Measurements from ENCODE around the gene C19orf33. TPM values are rescaled to one million over a fixed set of nuclear protein-coding genes. Genes with fewer than 3 reads are reported as not detected.

C19orf33 gene
- total and polyA plus RNA-seq, 9 of the 15 experiments (the other 6 are each of a cell fraction or from before 2014, with no cell fraction given), result 3.2 TPM; not detected in 8

GRCh38 chr19:38321646-38322196 lies 17.7 kb downstream of the C19orf33 start (continued):
- TF ChIP-seq ZNF592 (IDR thresholded peaks at IDR 0.05) (peak; percentile 58; the same call in 1 of the 2 replicates), U2AF1 (optimal IDR thresholded peaks at IDR 0.05; ENCODE audit: low read depth, low read length) (no peak), HDAC1 (IDR thresholded peaks at IDR 0.05) (no peak), KAT7 (CRISPR knock-in tag; IDR thresholded peaks at IDR 0.05; ENCODE audit: borderline replicate concordance) (no peak), ZFP36 (IDR thresholded peaks at IDR 0.05; ENCODE audit: low read depth, low read length, partially characterized antibody) (peak; percentile 72), DIDO1 (tag; IDR thresholded peaks at IDR 0.05; ENCODE audit: low read depth) (no peak), TSC22D4 (tag; IDR thresholded peaks at IDR 0.05) (no peak), USF1 (CRISPR knock-in tag; IDR thresholded peaks at IDR 0.05) (no peak), BCOR (IDR thresholded peaks at IDR 0.05) (peak; percentile 90)
- TF ChIP-seq, protein P1, sequence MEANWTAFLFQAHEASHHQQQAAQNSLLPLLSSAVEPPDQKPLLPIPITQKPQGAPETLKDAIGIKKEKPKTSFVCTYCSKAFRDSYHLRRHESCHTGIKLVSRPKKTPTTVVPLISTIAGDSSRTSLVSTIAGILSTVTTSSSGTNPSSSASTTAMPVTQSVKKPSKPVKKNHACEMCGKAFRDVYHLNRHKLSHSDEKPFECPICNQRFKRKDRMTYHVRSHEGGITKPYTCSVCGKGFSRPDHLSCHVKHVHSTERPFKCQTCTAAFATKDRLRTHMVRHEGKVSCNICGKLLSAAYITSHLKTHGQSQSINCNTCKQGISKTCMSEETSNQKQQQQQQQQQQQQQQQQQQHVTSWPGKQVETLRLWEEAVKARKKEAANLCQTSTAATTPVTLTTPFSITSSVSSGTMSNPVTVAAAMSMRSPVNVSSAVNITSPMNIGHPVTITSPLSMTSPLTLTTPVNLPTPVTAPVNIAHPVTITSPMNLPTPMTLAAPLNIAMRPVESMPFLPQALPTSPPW (CRISPR knock-in tag; IDR thresholded peaks at IDR 0.05), result peak; percentile 39
- TF ChIP-seq, protein P2, sequence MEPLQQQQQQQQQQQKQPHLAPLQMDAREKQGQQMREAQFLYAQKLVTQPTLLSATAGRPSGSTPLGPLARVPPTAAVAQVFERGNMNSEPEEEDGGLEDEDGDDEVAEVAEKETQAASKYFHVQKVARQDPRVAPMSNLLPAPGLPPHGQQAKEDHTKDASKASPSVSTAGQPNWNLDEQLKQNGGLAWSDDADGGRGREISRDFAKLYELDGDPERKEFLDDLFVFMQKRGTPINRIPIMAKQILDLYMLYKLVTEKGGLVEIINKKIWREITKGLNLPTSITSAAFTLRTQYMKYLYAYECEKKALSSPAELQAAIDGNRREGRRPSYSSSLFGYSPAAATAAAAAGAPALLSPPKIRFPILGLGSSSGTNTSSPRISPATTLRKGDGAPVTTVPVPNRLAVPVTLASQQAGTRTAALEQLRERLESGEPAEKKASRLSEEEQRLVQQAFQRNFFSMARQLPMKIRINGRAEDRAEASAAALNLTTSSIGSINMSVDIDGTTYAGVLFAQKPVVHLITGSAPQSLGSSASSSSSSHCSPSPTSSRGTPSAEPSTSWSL (CRISPR knock-in tag; IDR thresholded peaks at IDR 0.05; ENCODE audit: borderline replicate concordance), result no peak

Measured in K562 (cell line).